ENCODE data around the gene TTC29.
"Not testable (repeated sequence)": the region's sequence is repeated elsewhere in the genome, so short reads cannot be mapped to it uniquely, and the experiment has no call there.

TTC29 gene

DNA sequence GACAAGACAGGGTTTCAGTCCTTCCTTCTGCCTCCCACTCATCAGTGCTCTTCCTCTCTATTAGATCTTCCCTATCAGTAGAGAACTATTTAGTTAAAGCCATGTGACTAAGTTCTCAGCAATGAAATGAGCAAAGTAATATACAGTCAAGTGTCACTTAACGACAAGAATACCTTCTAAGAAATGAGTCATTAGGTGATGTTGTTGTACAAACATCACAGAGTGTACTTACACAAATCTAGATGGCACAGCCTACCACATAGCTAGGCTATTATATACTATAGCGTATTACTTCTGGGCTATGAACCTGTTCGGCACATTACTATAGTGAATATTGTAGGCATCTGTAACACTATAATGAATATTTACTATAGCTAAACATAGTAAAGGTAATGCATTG lies 235.7 kb downstream of the TTC29 start:
- no peak for DNase-seq (ENCODE audit: low read depth)

DNA sequence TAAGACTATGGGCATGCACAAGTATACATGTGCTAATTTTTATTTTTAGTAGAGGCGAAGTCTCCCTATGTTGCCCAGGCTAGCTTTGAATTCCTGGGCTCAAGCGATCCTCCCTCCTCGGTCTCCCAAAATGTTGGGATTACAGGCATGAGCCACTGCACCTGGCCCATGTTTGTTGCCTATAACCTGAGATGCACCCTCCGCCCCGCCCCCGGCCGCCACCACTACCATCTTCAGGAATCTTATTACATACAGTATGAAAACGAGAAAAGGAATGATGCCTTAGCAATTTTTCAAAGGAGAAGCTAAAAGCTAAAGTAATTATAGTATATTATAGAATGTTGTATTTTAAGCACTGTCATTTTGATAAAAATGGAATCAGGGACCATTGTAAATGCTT lies 245.8 kb downstream of the TTC29 start:
- DNase-seq (ENCODE audit: low read depth), result no peak

DNA sequence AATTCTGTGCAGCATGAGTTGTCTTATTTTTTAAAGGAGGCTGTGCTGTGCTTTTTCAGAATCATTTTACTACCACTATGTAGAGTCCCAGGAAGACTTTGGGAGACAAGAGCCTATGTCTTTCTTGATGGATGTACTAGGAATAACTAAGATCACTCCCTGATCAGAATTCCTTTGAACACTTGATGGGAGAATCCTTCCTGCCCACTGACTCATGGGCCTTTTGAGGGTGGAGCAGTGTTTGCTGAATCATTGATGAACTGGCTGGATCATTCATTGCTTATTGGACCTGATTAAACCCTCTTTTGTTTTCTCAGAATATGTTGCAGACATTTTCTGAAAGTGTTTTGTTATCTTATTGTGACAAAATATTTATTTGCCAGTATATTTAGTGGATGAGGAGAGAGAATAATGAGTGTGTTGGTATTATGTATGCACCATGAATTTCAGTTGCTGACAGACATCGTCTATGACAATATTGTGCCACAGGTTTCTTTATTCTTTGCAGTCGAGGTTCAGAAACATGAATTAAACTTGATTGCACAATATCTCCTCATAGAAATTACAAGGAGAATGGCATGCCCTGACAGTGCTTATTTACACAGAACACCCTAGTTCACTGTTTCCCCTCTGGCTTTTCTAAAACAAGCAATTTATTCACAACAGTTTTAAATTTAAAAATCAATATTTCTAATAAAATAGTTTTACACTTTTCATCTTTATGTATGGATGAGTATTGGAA lies 270.7 kb downstream of the TTC29 start:
- DNase-seq (ENCODE audit: low read depth), result no peak

DNA sequence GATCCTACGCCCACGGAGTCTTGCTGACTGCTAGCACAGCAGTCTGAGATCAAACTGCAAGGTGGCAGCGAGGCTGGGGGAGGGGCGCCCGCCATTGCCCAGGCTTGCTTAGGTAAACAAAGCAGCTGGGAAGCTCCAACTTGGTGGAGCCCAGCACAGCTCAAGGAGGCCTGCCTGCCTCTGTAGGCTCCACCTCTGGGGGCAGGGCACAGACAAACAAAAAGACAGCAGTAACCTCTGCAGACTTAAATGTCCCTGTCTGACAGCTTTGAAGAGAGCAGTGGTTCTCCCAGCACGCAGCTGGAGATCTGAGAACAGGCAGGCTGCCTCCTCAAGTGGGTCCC lies 281.7 kb downstream of the TTC29 start:
- not testable (repeated sequence) for DNase-seq (ENCODE audit: low read depth)

DNA sequence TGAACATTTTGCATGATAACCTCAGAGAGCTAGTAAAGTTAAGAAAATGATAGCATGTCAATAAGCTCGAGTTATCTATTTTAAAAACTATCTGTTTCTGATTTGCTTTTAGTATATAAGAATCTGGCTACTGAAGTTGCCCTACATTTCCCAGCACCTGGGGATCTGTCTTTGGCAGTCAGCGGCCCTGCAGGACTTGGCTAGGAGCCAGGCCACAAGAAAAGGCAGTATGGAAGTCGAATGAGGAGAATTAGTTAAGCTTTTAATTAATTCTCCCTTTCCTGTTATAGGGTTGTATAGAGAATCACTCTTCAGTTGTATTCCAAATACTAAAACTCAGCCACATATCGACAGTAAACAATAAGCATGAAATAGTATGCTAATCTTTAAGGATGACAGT lies 284.3 kb downstream of the TTC29 start:
- no peak for DNase-seq (ENCODE audit: low read depth)

Measured in stimulated activated CD8-positive, alpha-beta memory T cell treated with anti-CD3 and anti-CD28 coated beads, Interleukin-12 subunit alpha, Interleukin-12 subunit beta, amount 100 ng/mL, for 4 hours (primary cell).